Endothelial cell of umbilical vein (primary cell): ENCODE data around the gene GRID1.

ENCODE experiments used
- CTCF ChIP-seq, 2 donors: IDR thresholded peaks; 1 replicate in 1 of 2; 2 replicates in 1 of 2; pipeline ENCODE4 v1.5.1; 2011; ENCODE audit warnings: low read length in 2 of 2, mild to moderate bottlenecking in 2 of 2, moderate library complexity in 2 of 2, control low read depth in 1 of 2, inconsistent platforms in 1 of 2, low read depth in 1 of 2; ENCODE audit not compliant: insufficient read depth in 1 of 2; ENCODE audit errors: extremely low read depth in 1 of 2
- POLR2A ChIP-seq: IDR thresholded peaks from 2 replicates; pipeline ENCODE4 v1.6.1; 2012; ENCODE audit warnings: low read depth, mild to moderate bottlenecking, control low read depth, low read length

DNA sequence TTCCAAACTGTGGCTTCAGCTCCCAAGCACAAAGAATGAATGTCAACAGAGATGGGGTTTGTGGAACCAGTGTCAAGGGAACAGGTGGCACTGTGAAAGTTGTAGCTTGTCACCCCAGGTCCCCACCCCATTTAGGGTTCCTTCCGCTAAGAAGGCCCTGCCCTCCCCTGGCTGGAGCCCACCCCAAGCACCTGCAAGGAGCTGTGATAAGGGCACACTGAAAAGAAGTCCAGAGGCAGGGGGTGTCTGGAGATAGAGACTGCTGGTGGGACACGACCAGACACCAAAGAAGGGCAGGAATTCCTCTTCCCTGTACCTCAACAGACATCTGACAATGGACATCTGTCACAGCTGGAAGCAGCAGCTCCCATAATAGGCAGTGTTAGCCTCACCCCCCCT is 4.5 kb downstream of the GRID1 start:
- TF ChIP-seq CTCF (IDR thresholded peaks at IDR 0.05; ENCODE audit: extremely low read depth in 1 of 2, insufficient read depth in 1 of 2, low read depth in 1 of 2, low read length in 2 of 2): no peak
- no peak for TF ChIP-seq POLR2A
